Activated CD8-positive, alpha-beta memory T cell treated with anti-CD3 and anti-CD28 coated beads, Interleukin-2, amount 50 U/mL, for 48 hours (primary cell): ENCODE measurements around the gene ERH.
"Not testable (repeated sequence)": the region's sequence is repeated elsewhere in the genome, so short reads cannot be mapped to it uniquely, and the experiment has no call there.

Experiments
- DNase-seq: peaks from one replicate; pipeline ENCODE4 v3.0.0-alpha.2; 2020

The ERH gene

DNA sequence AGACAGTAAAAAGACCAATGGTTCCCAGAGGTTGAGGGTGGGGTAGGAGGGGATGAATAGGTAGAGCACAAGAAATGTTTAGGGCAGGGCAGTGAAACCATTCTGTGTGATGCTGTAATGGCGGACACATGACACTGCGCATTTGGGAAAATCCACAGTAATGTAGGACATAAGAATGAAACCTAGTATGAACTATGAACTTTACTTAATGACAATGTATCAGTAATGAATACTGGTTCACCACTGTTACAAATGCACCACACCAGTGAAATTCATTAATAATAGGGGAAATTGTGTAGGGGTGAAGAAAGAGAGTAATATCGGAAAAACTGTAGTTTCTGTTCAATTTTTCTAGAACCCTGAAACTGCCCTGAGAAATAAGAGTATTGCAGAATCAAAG lies 5.6 kb downstream of the ERH start:
- no peak for DNase-seq

DNA sequence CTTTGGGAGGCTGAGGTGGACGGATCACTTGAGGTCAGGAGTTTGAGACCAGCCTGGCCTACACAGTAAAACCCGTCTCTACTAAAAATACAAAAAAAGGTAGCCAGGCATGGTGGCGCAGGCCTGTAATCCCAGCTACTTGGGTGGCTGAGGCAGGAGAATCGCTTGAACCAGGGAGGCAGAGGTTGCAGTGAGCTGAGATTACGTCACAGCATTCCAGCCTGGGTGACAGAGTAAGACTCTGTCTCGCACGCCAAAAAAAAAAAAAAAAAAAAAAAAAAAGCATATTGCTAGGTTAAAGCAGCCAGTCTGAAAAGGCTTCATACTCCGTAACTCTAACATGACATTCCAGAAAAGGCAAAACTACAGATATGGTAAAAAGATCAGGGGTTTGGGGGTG lies 6.7 kb downstream of the ERH start:
- not testable (repeated sequence) for DNase-seq

- no peak for DNase-seq
Observed at GRCh38 chr14:69387311-69387710, 10.8 kb downstream of the ERH start.

DNA sequence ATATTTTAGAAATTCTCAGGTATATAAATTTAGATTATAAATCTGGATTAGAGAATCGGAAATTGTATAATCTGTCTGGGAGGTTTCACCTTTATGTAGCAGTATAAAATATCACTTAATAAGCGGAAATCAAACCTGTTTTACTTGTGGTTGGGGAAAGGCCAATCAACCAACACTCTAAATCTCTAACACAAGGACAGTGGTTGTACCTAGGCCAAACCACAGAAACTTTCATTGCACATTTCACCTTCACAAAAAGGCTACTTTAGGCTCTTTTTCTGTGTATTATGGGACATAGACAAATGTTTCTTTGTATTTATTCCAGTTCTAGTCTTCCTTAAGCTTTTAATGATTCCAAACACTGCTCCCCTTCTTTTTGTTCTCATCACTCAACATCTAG lies 19.8 kb downstream of the ERH start:
- no peak for DNase-seq

- DNase-seq: no peak
Observed at GRCh38 chr14:69376439-69376838, 21.7 kb downstream of the ERH start.

DNA sequence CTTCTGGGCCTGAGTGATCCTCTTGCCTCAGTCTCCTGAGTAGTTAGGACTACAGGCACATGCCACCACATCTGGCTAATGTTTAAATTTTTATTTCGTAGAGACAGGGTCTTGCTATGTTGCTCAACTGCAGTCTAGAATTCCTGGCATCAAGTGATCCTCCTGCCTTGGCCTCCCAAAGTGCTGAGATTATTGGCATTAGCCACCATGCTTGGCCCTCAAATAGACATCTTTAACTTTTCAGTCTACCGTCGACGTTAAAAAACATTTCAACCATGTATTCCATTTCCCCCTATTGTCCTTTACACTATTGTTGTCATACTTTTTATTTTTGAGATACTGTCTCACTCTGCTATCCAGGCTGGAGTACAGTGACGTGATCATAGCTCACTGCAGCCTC lies 22.4 kb downstream of the ERH start:
- DNase-seq: no peak

DNA sequence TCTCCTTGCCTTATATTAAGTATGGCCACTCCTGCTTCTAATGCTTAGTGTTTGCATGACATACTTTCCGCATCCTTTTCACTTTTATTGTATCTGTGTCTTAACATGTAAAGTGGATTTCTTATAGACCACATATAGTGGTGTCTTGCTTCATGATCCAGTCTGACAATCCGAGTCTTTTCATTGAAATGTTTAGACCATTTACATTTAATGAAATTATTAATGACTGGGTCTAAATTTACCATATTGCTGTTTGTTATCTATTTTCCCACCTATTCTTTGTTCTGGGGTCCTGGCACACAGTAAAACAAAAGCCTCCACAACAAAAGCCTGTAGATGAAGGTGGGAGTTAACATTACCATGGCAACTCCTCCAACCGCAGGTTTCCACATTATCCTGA lies 22.9 kb downstream of the ERH start:
- DNase-seq: no peak

DNA sequence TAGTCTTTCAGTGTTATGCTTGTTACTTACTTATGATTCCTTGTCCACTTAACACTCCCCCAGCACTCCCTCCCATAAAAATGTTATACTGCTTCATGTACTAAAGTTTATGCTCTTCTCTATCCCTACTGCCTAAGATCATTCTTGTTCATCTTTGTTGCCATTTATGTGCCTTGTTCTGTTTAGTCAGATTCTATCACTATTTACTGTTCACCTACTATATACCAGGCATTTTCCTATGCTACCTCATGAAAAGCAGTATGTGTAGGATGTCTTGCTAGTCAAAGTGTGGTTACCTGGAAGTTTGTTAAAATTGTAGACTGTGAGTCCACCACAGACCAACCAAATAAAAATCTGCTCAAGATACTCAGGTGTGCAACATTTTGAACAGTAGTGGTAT lies 23.9 kb downstream of the ERH start:
- no peak for DNase-seq

DNA sequence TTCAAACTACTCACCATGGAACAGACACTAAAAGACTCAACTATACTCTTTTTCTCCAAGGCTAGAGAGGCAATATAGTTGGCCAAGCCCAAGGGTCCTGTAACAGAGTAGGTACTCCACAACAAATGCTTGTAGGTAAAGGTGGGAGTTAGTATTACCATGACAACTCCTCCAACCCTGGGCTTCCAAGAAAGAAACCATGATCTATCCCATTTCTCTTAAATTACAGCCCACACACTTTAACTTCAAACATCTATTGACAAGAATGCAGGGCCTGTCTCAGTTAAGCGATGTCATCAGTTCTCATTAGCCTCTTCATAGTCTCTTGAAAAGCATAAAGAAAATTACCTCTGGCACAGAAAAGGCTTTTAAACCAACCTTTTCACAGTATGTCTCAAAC lies 25.0 kb downstream of the ERH start:
- no peak for DNase-seq

- DNase-seq: no peak
Observed at GRCh38 chr14:69372146-69372545, 26.0 kb downstream of the ERH start.

GRCh38 chr14:69370061-69370460 lies 28.0 kb downstream of the ERH start:
- no peak for DNase-seq

DNA sequence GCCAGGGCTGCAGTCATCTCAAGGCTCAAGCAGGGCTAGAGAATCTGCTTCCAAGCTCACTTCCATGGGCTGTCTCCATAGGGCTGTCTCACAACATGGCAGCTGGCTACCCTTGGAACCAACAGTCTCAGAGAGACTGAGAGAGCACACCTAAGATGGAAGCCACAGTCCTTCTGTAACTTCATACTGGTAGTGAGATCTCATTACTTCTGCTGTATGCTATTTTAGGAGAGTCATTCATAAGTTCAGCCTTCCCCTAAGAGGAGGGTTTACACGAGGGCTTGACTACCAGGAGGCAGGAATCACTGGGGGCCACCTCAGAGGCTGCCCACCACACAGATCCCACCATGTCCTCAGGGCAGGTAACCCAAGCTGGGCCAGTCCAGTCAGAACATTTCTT lies 29.7 kb downstream of the ERH start:
- DNase-seq: no peak

DNA sequence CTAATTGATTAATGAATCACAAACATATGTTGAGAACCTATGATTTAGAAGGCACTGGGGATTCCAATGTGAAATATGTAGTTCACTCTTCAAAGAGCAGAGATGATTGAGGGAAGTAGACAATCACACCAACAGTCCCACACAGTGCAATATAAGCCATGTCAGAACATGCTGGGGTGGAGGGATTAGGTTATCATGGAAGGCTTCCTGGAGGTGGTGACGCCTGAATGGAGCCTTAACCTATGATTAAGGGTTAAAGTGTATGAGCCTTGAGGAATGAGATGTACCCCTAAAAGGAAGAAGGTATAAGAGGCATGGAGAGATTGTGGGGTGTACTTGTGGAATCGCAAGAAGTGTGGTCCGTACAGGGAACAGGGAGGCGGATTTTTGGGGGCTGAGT lies 31.3 kb downstream of the ERH start:
- no peak for DNase-seq

- peak; percentile 3 for DNase-seq
Observed at GRCh38 chr14:69366069-69366468, 32.0 kb downstream of the ERH start.

- DNase-seq: no peak
Observed at GRCh38 chr14:69364378-69364777, 33.7 kb downstream of the ERH start.

- no peak for DNase-seq
Observed at GRCh38 chr14:69363964-69364363, 34.1 kb downstream of the ERH start.

DNA sequence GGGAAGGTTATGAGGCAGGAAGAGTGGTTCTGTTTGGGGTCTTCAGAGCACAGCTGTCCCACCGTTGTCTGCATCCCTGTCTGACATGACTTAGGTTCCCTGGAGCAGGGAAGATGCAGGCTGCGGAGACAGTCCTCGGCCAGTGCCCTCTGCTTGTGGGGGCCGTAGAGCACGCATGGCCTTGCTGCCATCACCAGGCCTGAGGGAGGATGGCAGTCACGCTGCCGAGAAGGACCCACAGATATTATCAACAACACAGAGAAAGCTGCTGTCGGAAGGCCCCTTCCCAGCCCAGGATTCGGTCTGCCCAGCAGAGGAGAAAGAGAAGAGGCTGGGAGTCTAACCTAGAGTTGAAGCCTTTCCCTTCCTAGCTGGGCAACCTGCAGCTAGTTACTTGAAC lies 35.0 kb downstream of the ERH start:
- DNase-seq: peak; percentile 38

DNA sequence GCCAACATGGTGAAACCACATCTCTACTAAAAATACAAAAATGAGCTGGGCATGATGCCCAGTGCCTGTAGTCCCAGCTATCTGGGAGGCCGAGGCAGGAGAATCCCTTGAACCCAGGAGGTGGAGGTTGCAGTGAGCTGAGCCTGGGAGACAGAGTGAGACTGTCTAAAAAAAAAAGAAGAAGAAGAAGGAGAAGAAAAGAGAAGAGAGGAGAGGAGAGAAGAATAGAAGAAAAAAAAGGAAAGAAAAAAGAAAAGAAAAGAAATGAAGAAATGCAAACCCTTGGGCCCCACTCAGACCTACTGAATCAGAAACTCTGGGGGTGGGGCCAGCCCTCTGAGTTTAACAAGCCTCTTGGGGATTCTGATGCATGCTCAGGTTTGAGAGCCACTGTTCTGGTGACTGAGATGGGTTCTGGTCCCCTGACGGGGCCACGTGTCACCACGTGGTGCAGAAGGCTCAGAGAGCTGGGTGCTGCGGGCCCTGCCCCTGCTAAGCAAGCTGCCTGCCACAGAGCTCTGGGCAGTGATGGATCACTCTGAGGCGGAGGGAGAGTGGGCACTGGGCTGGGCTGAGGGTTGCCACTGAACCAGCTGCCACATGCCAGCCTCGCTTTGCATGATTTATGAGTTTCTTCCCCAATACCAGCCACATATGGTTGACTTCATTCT lies 37.5 kb downstream of the ERH start:
- DNase-seq: peak; percentile 52

DNA sequence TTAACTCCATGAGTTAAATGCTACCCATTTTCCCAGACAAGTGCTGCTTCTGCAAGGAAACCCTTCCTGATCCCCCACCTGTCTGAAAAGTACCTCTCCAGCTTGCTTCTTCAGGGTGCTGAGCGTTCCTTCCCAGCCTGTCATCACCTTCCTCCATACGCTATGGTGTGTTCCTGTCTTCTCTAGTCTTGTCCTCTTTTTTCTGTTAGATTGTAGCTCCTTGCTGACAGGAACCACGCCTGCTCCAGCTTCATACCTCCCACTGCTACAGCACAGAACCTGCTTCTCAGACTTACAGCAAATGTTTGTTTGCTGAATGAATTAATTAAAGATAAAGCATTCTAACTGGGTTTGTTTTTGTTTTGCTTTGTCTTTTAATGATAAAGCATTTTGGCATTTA lies 39.1 kb downstream of the ERH start:
- DNase-seq: no peak

- peak; percentile 74 for DNase-seq
Observed at GRCh38 chr14:69358233-69358963, 39.7 kb downstream of the ERH start.

DNA sequence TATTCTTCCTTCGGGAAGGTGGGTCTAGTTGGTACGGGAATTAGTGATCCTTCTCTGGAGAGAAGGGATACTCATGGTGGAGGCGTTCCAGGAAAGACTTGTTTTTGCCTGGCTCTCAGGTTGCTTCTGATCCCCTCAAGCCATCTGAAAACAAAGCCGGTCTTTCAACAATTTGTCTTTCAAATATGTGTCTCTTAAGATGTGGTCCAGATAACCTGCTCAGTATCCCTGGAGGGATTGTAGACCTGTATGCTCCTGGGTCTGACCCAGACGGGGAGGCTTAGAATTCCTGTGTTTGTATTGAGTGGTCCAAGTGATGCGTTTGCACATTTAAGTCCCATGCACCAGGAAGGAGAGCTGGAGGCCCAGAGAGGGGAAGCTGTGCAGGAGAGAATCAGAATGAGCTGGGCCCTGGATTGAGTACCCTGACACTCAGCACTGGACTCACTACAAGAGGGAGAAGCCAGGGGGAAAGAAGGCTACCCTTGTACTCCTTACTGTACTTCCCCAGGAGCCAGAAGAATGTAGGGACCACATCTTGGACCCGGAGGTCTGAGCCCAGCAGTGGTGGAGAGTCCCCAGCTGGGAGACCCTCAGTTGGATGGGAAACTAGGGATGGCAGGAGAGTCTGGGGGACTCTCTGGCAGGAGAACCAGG lies 40.4 kb downstream of the ERH start:
- DNase-seq: no peak

DNA sequence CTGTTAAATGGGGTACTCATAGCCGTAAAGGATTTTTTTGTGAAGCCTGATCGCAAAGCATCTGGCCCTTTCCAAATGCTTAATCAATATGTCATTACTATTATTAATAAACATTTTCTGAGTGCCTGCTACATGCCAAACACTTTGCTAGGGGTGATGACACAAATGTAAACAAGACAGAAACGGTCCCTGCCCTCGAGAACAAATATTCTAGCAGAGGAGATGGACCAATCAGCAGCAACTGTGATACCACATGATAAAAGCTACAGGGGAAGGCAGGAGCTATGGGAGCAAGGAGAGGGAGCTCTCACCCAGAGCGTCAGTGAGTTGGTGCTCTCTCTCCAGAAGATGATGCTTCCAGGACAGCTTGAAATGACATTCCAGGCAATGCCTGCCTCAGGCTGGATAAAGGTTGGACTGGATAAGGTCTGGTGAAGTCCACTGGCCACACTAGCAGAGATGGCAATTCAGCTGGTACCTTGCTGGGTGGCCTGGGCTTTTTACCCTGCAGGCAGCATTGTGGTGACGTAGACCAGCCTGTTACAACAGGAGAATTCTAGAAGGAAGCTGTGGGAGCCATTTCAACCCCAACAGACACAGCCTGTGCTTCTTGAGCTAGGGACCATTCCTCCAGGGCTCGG lies 41.1 kb downstream of the ERH start:
- no peak for DNase-seq

DNA sequence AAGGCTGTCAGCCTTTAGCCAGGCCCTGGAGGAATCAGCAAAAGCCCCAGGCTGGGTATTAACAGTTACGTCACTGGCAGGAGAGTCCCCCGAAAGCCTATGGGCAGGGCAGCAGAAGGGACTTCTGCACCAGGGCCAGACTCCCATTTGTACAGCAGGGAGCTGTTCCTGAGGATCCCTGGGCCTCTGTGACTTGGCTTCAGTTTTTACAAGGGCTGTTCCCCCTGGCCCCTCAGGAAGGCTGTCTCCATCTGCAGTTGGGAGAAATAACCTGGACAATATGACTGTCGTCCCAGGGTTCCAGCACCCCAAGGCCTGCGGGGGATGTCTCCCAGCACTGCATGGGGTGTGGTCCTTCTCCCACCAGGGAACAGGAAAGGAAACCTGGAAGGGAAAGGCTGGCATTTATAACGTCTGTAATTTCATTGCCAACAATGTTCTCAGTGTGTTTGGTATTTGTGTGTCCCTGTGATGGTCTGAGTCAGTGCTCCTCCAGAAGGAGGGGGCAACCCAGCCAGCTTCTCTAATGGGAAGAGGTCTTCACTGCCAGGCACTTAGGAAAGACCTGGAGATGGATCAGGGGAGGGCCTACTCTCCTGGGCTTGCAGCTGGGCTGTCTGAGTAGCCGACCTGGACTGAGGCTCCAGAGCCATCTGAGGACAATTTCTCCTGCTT lies 42.4 kb downstream of the ERH start:
- no peak for DNase-seq
